IMR-90 (cell line): ENCODE results near the gene PLA2G2E. TPM values are rescaled to one million over a fixed set of nuclear protein-coding genes. Genes with fewer than 3 reads are reported as not detected.

Source experiments
- ATAC-seq: fragments of 200-7000 bp; cut with Tn5 transposase; 2 replicates; pipeline ENCODE4 v1.9.1; 2020; ENCODE audit warnings: low read depth, mild to moderate bottlenecking, moderate library complexity
- BruUV-seq: library from RNA; stranded (reverse); fragments of 400-500 nt; replicated peaks from 2 replicates; lab custom pipeline; 2021; lab: Mats Ljungman, UMichigan
- CTCF ChIA-PET: fragments of 300-600 bp; formaldehyde crosslinking; extraction: SDS; loops from one replicate; lab custom pipeline; 2021; ENCODE audit warnings: antibody characterized with exemption; lab: Yijun Ruan, JAX
- POLR2A ChIA-PET: fragments of 300-600 bp; sonication (Branson Sonifier 250); formaldehyde crosslinking; loops from one replicate; lab custom pipeline; 2022; ENCODE audit warnings: antibody characterized with exemption; ENCODE audit not compliant: unreplicated experiment; lab: Charles Lee
- DNase-seq: peaks from one replicate; pipeline ENCODE4 v3.0.0; 2013
- H2AFZ ChIP-seq: replicated peaks from 2 replicates; pipeline ENCODE3; 2013; ENCODE audit warnings: low read length, mild to moderate bottlenecking; ENCODE audit not compliant: poor library complexity
- H2AK5ac ChIP-seq: 2 replicates; pipeline ENCODE4 v1.6.1; 2013; ENCODE audit warnings: low read depth, low read length, inconsistent platforms
- H2AK9ac ChIP-seq: replicated peaks from 2 replicates; pipeline ENCODE3; 2013; ENCODE audit warnings: mild to moderate bottlenecking, low read depth, low read length, moderate library complexity; ENCODE audit not compliant: poor library complexity
- H2BK120ac ChIP-seq: 2 replicates; pipeline ENCODE4 v1.6.1; 2013; ENCODE audit warnings: low read depth, low read length, inconsistent platforms
- H2BK15ac ChIP-seq: 3 replicates; pipeline ENCODE4 v1.6.1; 2013; ENCODE audit warnings: low read depth, low read length, inconsistent platforms
- H2BK20ac ChIP-seq: 2 replicates; pipeline ENCODE4 v1.6.1; 2013; ENCODE audit warnings: low read depth, mild to moderate bottlenecking, inconsistent platforms, low read length, moderate library complexity
- H2BK5ac ChIP-seq: 2 replicates; pipeline ENCODE4 v1.6.1; 2013; ENCODE audit warnings: mild to moderate bottlenecking, low read depth, low read length, inconsistent platforms; ENCODE audit not compliant: poor library complexity, severe bottlenecking
- H3K14ac ChIP-seq: replicated peaks from 2 replicates; pipeline ENCODE4 v1.6.1; 2013; ENCODE audit warnings: low read depth, low read length, inconsistent platforms
- H3K18ac ChIP-seq: 2 replicates; pipeline ENCODE4 v1.6.1; 2013; ENCODE audit warnings: low read depth, low read length, control low read depth
- H3K23ac ChIP-seq: 2 replicates; pipeline ENCODE4 v1.6.1; 2013; ENCODE audit warnings: low read depth, low read length, inconsistent platforms
- H3K27ac ChIP-seq: 2 replicates; pipeline ENCODE4 v1.5.1; 2013; ENCODE audit warnings: mild to moderate bottlenecking, control low read depth, low read length; ENCODE audit not compliant: insufficient read depth
- H3K27me3 ChIP-seq: 2 replicates; pipeline ENCODE4 v1.6.1; 2013; ENCODE audit warnings: low read length; ENCODE audit not compliant: control insufficient read depth, insufficient read depth
- H3K36me3 ChIP-seq: 2 replicates; pipeline ENCODE4 v1.6.1; 2013; ENCODE audit warnings: low read length, mixed read lengths; ENCODE audit not compliant: control insufficient read depth, insufficient read depth
- H3K4ac ChIP-seq: 2 replicates; pipeline ENCODE4 v1.6.1; 2013; ENCODE audit warnings: low read depth, low read length, inconsistent platforms
- H3K4me1 ChIP-seq: 2 replicates; pipeline ENCODE4 v1.6.1; 2013; ENCODE audit warnings: low read length, mixed read lengths; ENCODE audit not compliant: control insufficient read depth, insufficient read depth
- H3K4me2 ChIP-seq: 2 replicates; pipeline ENCODE4 v1.6.1; 2013; ENCODE audit warnings: low read depth, mild to moderate bottlenecking, control low read depth, low read length, moderate library complexity
- H3K4me3 ChIP-seq: 2 replicates; pipeline ENCODE4 v1.5.1; 2013; ENCODE audit warnings: low read depth, mild to moderate bottlenecking, control low read depth, low read length, moderate library complexity; ENCODE audit not compliant: insufficient read depth
- H3K56ac ChIP-seq: 2 replicates; pipeline ENCODE4 v1.6.1; 2013; ENCODE audit warnings: low read length, inconsistent platforms; ENCODE audit not compliant: insufficient read depth; ENCODE audit errors: extremely low read depth
- H3K79me1 ChIP-seq, 2 experiments: 2 replicates each; pipeline ENCODE4 v1.6.1; 2013; ENCODE audit warnings: low read length in 2 of 2, inconsistent platforms in 1 of 2, low read depth in 1 of 2
- H3K9ac ChIP-seq: 2 replicates; pipeline ENCODE4 v1.6.1; 2013; ENCODE audit warnings: low read depth, low read length, control low read depth
- H3K9me1 ChIP-seq: 2 replicates; pipeline ENCODE4 v1.6.1; 2013; ENCODE audit warnings: low read length, inconsistent platforms; ENCODE audit not compliant: insufficient read depth
- H3K9me3 ChIP-seq: 2 replicates; pipeline ENCODE4 v1.6.1; 2013; ENCODE audit warnings: low read length; ENCODE audit not compliant: control insufficient read depth, insufficient read depth
- H4K20me1 ChIP-seq: 2 replicates; pipeline ENCODE4 v1.6.1; 2013; ENCODE audit warnings: low read length, inconsistent platforms; ENCODE audit not compliant: insufficient read depth
- H4K5ac ChIP-seq: 2 replicates; pipeline ENCODE4 v1.6.1; 2013; ENCODE audit warnings: mild to moderate bottlenecking, low read depth, low read length, control low read depth
- H4K8ac ChIP-seq, 2 experiments: 2 replicates each; pipeline ENCODE4 v1.6.1; 2013; ENCODE audit warnings: low read depth in 2 of 2, low read length in 2 of 2, control low read depth in 1 of 2, inconsistent platforms in 1 of 2
- H4K91ac ChIP-seq: 2 replicates; pipeline ENCODE4 v1.6.1; 2013; ENCODE audit warnings: low read depth, low read length, inconsistent platforms; ENCODE audit not compliant: insufficient read depth
- BHLHE40 ChIP-seq: fragments of 150-350 bp; IDR thresholded peaks from 2 replicates; pipeline ENCODE4 v1.6.1; 2016; ENCODE audit warnings: mild to moderate bottlenecking, low read depth, low read length
- CEBPB ChIP-seq: IDR thresholded peaks from 2 replicates; pipeline ENCODE4 v1.6.1; 2012; ENCODE audit warnings: low read depth, low read length, improper control_type of control experiment
- CHD1 ChIP-seq: IDR thresholded peaks from 2 replicates; pipeline ENCODE4 v1.6.1; 2012; ENCODE audit warnings: low read depth, low read length, improper control_type of control experiment
- CTCF ChIP-seq: conservative IDR thresholded peaks from 2 replicates; pipeline ENCODE4 v1.5.1; 2012; ENCODE audit warnings: mild to moderate bottlenecking, low read depth, low read length, improper control_type of control experiment
- ELK1 ChIP-seq: fragments of 150-350 bp; IDR thresholded peaks from 2 replicates; pipeline ENCODE4 v1.6.1; 2016; ENCODE audit warnings: low read depth, mild to moderate bottlenecking, low read length, moderate library complexity, borderline replicate concordance
- FOS ChIP-seq: fragments of 150-350 bp; IDR thresholded peaks from 2 replicates; pipeline ENCODE4 v1.6.1; 2016; ENCODE audit warnings: low read depth, low read length
- MAFK ChIP-seq: IDR thresholded peaks from 2 replicates; pipeline ENCODE4 v1.6.1; 2012; ENCODE audit warnings: low read depth, low read length, improper control_type of control experiment
- MAZ ChIP-seq: IDR thresholded peaks from 2 replicates; pipeline ENCODE4 v1.6.1; 2012; ENCODE audit warnings: low read depth, mild to moderate bottlenecking, low read length, improper control_type of control experiment, moderate library complexity, borderline replicate concordance
- MXI1 ChIP-seq: IDR thresholded peaks from 2 replicates; pipeline ENCODE4 v1.6.1; 2012; ENCODE audit warnings: low read depth, mild to moderate bottlenecking, low read length, moderate library complexity, borderline replicate concordance
- NFE2L2 ChIP-seq: fragments of 150-350 bp; IDR thresholded peaks from 2 replicates; pipeline ENCODE4 v1.6.1; 2016; ENCODE audit warnings: low read depth, mild to moderate bottlenecking, low read length
- POLR2A ChIP-seq: IDR thresholded peaks from 2 replicates; pipeline ENCODE4 v1.6.1; 2012; ENCODE audit warnings: mild to moderate bottlenecking, low read depth, low read length
- RAD21 ChIP-seq: IDR thresholded peaks from 2 replicates; pipeline ENCODE4 v1.6.1; 2012; ENCODE audit warnings: low read length, improper control_type of control experiment
- RCOR1 ChIP-seq: IDR thresholded peaks from 2 replicates; pipeline ENCODE4 v1.6.1; 2012; ENCODE audit warnings: mild to moderate bottlenecking, low read length, improper control_type of control experiment; ENCODE audit not compliant: insufficient replicate concordance
- RFX5 ChIP-seq: IDR thresholded peaks from 2 replicates; pipeline ENCODE4 v1.8.0; 2012; ENCODE audit warnings: low read depth, mild to moderate bottlenecking, low read length, moderate library complexity
- SMC3 ChIP-seq: fragments of 150-350 bp; IDR thresholded peaks from 2 replicates; pipeline ENCODE4 v1.6.1; 2016; ENCODE audit warnings: low read depth, mild to moderate bottlenecking, antibody characterized with exemption, low read length, moderate library complexity
- USF2 ChIP-seq: fragments of 150-350 bp; IDR thresholded peaks from 2 replicates; pipeline ENCODE4 v1.6.1; 2017; ENCODE audit warnings: mild to moderate bottlenecking, antibody characterized with exemption, low read length, low read depth
- WGBS, 2 experiments: methylation state at CpG; one replicate each; pipeline versions ENCODE4 v1.1.5 to v1.1.7; 2013; ENCODE audit warnings: missing lambda C conversion rate in 2 of 2; ENCODE audit not compliant: insufficient read length in 1 of 2; ENCODE audit errors: extremely low coverage in 2 of 2; 5-methylcytosine and 5-hydroxymethylcytosine counted together
- dilution Hi-C: fragments of 300-500 bp; cut with HindIII; formaldehyde crosslinking; loops from one replicate; pipeline ENCODE4 v1.14.3; 2018; ENCODE audit warnings: low sequenced_read_pairs; ENCODE audit not compliant: unreplicated experiment
- in situ Hi-C: fragments of 300-500 bp; cut with MboI; formaldehyde crosslinking; loops from 3 replicates; pipeline ENCODE4 v1.14.3; 2019; ENCODE audit warnings: low sequenced_read_pairs, inconsistent platforms, mixed read lengths
- intact Hi-C: fragments of 100-400 bp; cut with micrococcal nuclease; formaldehyde crosslinking; loops from 2 replicates; pipeline ENCODE4 v1.10.0; 2022
- polyA plus RNA-seq, 3 experiments: library from polyadenylated mRNA; depleted of rRNA; stranded (reverse); fragments of >200 nt; gene quantifications; 2 replicates each; pipeline ENCODE4 v1.2.3, GENCODE V29; 2012; ENCODE audit warnings: low replicate concordance in 1 of 3
- total RNA-seq: library from RNA; depleted of rRNA; stranded (reverse); fragments of >200 nt; gene quantifications from 2 replicates; pipeline ENCODE4 v1.2.3, GENCODE V29; 2012

PLA2G2E gene
- total and polyA plus RNA-seq, 2 of the 4 experiments (the other 2 are of a cell fraction) = not detected

- Histone ChIP-seq H3K4me2 (no peak overlapping the region), H3K9me1 (no peaks in the 10 kb centered on the region), H3K9me3 (no peaks in the 10 kb centered on the region), H2BK15ac (no peak overlapping the region), H4K8ac (no peak overlapping the region), H3K4me1 (no peaks in the 10 kb centered on the region), H2AFZ (no peak overlapping the region), H3K27me3 (peaks cover 12% of the 10 kb centered on the region), H2BK20ac (no peak overlapping the region), H3K23ac (no peak overlapping the region), H3K56ac (no peak overlapping the region), H3K4me3 (no peak overlapping the region), H2AK5ac (no peak overlapping the region), H2AK9ac (no peak overlapping the region), H3K14ac (no peak overlapping the region), H3K36me3 (no peaks in the 10 kb centered on the region), H3K18ac (no peak overlapping the region), H2BK5ac (no peak overlapping the region), H4K91ac (no peak overlapping the region), H2BK120ac (no peak overlapping the region), H3K79me1 (no peaks in the 10 kb centered on the region), H3K27ac (no peak overlapping the region), H4K5ac (no peak overlapping the region), H3K4ac (no peak overlapping the region), H3K9ac (no peak overlapping the region), H4K20me1 (no peaks in the 10 kb centered on the region)
- no peak for DNase-seq
- no TSS peak for BruUV-seq
- ATAC-seq = no peak
- ChIA-PET CTCF (no interaction called here), POLR2A (no interaction called here)
- intact Hi-C loops (no loop called here), dilution Hi-C loops (no loop called here), in situ Hi-C loops (no loop called here)
- WGBS, 2 experiments = 17% methylated on average over 1 of the region's 3 CpGs; no CpG with 5 or more reads in 1 of the 2 experiments
- TF ChIP-seq MXI1 (no peak), BHLHE40 (no peak), FOS (no peak), CTCF (no peak), SMC3 (no peak), USF2 (no peak), RAD21 (no peak), POLR2A (no peak), MAFK (no peak), NFE2L2 (no peak), RCOR1 (no peak), MAZ (no peak), CHD1 (no peak), RFX5 (no peak), ELK1 (no peak), CEBPB (no peak)
Measured at GRCh38 chr1:19942088-19942487, 18.7 kb upstream of the PLA2G2E start.
